Fibroblast of skin of abdomen (primary cell): Measurements from ENCODE around the gene LGR5.
"Not testable (repeated sequence)": the region's sequence is repeated elsewhere in the genome, so short reads cannot be mapped to it uniquely, and the experiment has no call there.

Experiments used
- DNase-seq: peaks from one replicate; pipeline ENCODE4 v3.0.0-alpha.2; 2013

Gene LGR5

DNA sequence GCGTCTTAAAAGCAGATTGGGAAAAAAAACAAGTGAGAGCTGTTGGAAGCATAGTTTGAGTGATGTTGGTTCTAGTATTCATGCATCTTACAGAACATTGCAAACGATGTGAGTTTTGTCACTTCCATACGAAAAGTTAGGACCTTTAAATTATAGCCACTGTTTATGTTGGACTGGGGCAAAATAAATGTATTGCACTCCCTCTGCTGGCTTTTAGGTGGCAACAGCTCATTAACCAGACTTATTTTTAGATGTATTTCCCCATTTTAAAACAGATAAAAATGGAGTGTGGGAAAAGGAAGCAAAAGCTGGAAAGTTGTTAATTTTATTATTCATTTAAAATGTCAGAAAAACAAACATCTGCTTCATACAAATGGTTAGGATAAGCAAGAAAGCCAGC, 111.9 kb downstream of the LGR5 start:
- DNase-seq: peak; percentile 23

DNA sequence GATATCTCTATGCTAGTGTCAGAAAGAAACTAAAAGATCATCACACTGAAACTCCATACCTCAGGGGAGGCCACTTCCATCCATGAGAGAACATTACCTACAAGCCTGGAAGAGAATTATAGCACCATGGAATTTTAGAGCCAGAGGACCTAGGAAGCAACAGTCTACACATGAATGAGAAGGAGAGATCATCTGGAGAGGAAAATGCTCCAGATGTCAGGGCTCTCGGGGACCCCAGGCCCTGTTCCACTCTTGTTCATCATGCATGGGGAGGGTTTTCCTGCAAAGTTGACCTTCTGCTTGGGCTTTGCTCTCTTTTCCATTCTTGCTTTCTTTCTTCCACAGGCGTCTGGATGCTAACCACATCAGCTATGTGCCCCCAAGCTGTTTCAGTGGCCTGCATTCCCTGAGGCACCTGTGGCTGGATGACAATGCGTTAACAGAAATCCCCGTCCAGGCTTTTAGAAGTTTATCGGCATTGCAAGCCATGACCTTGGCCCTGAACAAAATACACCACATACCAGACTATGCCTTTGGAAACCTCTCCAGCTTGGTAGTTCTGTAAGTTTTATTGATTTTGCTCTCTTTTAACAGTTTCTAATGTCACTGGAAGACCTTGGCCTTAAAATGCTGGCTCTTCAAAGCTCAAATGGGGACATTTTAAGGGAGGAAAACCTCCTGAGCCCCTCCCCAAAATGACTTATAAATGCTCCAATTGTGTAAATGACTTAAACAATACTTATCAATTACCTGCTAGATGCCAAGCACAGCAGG, 113.3 kb downstream of the LGR5 start:
- no peak for DNase-seq

DNA sequence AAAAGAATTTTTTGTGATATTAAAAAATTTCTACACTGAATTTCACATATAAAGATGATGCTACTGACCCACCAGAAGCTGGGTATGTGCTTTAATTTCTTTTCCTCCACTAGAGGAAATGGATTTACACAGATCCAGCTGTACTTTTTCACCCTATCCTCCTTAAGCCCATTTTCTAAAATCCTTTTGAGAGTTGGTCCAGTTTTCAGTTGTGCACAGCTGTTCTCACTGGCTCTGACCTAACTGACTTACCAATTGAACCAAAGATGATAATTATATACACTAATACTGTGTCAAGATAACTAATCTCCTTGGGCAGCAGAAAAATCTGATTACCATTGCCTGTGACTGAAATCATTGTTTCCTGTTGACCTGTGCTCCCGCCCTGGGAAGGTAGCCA, 115.6 kb downstream of the LGR5 start:
- no peak for DNase-seq

DNA sequence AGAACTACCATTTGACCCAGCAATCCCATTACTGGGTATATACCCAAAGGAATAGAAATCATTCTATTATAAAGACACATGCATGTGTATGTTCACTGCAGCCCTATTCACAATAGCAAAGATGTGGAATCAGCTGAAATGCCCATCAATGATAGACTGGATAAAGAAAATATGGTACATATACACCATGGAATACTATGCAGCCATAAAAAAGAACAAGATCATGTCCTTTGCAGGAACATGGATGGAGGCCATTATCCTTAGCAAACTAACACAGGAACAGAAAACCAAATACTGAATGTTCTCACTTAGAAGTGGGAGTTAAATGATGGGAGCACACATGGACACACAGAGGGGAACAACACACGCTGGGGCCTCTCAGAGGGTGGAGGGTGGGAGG, 116.2 kb downstream of the LGR5 start:
- DNase-seq: not testable (repeated sequence)

DNA sequence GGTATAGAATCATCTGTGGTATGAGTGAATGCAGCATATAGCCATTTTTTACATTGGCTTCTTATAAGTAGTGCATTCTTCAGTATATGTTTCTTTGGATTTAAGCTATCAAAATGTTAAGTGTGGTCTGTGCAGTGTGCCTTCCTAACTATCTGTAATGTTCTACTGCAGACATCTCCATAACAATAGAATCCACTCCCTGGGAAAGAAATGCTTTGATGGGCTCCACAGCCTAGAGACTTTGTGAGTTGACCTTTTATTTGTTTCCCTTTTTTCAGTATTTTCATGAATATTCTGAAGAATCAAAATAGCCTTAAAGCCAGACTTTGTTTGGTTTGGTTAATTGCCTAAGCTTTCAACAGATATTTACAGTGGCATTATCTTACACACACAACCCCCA, 116.8 kb downstream of the LGR5 start:
- no peak for DNase-seq

DNA sequence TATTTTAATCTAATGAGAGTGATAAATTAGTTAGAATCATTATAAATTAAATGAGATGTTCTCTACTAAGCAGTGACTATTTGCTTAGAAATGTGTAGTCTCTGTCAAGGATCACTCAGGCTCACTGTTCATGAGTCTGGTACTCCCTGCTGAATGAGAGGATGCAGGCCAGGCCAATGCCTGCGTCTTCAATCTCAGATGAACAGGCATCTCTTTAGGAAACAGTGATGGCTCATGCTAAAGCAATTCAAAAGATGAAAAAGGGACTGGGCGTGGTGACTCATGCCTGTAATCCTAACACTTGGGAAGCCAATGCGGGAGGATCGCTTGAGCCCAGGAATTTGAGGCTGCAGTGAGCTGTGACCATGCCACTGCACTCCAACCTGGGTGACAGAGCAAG, 117.3 kb downstream of the LGR5 start:
- peak; percentile 95 for DNase-seq

DNA sequence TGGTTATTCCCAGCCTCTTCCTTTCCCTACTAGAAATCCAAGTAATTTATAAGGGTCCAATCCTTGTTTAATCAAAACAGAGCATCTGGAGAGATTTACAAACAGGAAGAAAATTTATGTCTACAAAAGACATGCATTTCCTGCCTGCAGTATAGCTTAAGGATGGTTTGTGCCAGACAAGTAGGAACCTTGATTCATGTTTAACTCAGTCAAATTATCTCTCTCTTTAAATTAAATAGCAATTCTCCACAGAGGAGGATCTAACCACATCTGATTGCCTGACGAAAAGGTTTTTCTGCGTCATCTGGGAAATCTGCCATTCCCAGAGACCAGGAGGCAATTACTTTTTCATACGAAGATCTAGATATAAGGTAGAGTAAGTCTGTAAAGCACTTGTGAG, 118.8 kb downstream of the LGR5 start:
- peak; percentile 73 for DNase-seq

DNA sequence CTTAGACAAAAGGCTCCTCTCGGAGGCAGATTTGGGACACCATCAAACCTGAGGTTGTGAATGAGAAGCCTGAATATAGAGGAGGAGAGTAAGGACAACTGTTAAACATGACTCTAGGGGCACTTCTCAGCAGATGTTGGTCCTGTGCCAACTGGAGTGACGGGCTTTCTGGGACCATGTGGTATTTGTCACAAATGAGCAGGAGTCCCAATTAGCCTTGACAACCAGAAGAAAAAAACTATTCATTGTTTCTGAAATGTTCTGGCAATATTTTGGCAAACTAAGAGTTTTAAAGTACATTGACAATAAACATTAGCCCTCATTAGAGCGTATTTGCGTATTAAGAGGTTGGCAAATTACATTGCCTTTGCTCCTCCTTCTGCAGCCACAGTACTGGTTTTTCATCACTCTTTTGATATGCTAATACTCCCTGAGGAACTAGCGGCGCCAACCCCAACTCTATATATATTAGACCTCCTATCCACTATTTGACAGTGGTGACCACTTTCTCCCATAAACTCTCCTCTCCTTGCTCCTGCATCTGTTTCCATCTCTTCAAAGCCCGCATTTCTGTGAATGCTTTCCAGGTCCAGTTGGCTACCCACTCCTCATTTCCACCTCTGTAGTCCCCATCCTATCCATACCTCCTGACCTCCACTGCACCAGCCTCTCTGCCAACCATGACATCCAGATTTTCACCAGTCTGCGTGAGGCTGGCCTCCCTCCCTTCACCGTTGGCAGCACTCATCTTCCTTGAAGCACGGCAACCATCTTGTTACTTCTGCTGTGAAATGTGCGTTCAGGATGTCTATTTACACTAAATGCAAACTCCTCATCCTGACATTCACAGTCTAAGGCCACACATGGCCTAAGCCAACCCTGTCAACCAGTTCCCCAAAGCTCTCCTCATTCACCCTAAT, 123.3 kb downstream of the LGR5 start:
- no peak for DNase-seq

DNA sequence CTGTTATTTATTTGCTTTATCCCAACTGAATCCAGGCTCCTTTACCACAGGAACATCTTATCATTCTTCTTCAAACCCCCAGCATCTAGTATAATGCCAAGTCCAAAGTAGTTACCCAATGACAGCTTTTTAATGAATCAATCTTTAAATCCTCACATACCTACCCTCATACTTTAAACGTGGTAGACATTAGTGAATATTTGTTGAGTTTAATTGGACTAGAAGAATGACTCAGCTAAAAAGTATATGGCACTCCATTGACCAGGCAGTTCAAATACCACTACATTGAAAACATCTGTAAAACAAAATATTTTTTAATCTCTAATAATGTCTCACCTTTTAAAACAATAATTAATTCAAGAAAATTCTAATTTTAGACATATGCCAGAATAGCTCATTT, 125.9 kb downstream of the LGR5 start:
- DNase-seq: peak; percentile 55

DNA sequence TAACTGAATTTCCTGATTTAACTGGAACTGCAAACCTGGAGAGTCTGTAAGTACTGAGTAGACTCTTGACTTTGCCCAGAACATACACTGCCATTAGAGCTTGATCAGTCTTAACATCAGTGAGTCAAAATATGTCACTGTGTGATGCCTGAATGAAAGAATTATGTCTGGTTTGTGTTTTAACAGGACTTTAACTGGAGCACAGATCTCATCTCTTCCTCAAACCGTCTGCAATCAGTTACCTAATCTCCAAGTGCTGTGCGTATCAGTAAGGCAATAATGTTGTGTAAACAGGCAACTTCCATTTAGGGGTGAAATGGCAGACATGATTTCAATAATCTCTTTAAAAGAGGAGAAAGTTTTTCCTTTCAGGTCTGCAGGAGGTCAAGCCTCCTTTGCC, 127.1 kb downstream of the LGR5 start:
- no peak for DNase-seq

DNA sequence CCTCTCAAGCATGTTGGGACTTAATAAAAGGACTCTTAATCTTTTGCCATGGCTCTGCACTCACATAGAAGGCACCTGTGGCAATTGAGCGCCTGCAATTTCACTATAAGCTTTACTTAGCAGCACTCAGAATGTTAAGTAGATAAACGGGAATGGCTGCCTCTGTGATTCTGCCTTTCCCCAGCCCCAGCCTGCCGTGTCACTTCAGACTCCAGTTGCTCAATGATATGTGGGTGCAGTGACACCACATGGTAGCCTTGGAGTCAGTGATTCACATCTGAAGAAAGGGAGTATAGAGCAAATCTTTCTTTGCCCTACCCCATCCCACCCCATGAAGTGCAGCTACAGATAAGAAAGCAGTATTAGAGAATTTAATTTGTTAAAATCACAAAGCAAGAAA, 127.9 kb downstream of the LGR5 start:
- no peak for DNase-seq

DNA sequence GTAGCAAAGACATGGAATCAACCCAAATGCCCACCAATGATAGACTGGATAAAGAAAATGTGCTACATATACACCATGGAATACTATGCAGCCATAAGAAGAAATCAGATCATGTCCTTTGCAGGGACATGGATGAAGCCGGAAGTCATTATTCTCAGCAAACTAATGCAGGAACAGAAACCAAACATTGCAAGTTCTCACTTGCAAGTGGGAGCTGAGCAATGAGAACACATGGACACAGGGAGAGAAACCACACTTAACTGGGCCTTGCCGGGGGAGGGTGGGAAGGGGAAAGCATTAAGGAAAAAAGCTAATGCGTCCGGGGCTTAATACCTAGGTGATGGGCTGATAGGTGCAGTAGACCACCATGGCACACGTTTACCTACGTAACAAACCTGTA, 130.3 kb downstream of the LGR5 start:
- DNase-seq: not testable (repeated sequence)

DNA sequence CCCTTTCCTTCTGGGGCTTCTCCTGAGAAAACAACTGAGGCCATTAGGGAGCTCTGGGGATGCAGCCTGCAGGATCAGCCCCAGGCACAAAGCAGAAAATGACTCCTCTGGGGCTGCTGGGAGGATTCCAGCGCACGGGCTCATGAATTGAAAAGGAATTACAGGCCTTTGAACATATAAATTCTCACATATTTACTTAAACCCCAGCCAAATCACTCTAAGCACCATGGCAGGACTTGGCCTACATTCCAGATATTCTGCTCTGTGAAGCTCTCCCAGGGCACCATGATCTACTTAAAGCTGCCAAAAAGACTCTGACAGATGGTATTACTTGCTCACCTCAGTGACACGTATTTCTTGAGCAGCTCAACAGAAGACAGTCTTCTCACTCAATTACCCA, 136.9 kb downstream of the LGR5 start:
- no peak for DNase-seq

DNA sequence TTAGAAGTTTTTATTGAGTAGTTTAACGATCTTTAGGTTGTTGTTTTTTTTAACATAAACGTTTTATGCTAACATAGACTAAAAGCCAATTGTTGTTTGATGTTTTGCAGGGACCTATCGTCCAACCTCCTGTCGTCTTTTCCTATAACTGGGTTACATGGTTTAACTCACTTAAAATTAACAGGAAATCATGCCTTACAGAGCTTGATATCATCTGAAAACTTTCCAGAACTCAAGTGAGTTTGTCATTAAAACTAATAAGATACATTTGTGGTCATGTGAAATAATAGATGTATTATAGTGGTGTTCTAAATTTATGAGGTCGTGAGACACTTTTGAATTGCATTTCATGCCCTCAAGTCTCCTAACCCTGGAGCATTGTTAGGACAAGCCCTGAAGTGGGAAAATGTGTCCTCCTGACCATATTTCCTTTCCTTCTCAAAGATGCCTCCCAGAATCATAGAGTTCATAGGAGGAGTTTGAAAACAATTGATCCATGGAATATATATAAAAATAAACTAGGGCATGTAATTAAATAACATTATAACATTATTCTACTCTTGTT, 139.2 kb downstream of the LGR5 start:
- no peak for DNase-seq

DNA sequence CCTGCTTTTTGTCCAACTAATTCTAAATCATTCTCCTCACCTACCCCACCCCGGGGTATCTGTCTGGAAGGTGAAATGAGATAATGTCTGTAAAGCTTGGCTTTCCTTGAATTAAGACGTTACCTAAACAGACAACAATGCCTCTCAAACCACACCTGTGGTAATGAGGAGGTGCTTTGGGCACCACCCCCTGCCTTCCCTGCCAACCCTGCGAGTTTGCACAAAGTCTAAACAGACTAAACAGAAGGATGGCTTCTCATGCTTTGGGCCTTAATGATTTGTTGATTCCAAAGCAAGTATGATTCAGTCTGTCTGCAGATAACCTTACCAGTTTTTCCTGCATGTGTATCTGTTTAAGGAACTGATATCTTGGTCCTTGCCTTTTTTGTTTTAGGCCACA, 141.6 kb downstream of the LGR5 start:
- DNase-seq: no peak

DNA sequence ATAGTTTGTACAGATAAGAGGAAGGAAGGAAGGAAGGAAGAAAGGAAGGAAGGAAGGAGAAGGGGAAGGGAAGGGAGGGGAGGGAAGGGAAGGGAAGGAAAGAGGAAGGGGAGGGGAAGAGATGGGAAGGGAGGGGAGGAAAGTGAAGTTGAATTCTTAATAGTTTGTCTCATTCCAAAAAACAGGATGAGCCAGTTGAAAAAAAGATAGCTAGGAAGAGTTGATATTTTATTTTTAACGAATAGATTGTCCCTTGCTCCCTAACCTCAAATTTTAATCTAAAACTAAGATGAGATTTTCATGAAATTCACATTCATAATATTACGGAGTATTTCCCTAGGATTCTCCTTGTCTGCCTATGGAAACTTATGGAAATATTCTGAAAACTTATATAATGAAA, 143.3 kb downstream of the LGR5 start:
- no peak for DNase-seq

DNA sequence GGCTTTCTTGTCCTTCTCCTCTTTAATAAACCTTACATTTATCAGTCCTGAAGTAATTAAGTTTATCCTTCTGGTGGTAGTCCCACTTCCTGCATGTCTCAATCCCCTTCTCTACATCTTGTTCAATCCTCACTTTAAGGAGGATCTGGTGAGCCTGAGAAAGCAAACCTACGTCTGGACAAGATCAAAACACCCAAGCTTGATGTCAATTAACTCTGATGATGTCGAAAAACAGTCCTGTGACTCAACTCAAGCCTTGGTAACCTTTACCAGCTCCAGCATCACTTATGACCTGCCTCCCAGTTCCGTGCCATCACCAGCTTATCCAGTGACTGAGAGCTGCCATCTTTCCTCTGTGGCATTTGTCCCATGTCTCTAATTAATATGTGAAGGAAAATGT, 144.8 kb downstream of the LGR5 start:
- DNase-seq: no peak

DNA sequence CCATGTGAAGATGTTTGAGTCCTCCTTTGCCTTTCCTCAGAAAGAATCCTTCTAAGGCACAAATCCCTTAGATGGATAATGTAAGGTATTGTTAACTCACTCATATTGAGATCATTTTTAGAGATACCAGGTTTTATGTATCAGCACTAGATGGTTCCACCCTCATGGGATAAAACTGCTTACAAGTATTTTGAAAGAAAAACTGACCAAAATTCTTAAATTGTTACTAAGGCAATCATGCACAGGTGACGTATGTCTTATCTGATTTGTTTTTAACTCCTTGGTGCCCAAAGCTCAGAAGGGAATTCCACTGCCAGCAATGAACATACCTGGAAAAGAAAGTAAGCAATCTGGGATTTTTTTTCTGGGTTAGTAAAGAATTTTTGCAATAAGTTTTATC, 145.6 kb downstream of the LGR5 start:
- no peak for DNase-seq

DNA sequence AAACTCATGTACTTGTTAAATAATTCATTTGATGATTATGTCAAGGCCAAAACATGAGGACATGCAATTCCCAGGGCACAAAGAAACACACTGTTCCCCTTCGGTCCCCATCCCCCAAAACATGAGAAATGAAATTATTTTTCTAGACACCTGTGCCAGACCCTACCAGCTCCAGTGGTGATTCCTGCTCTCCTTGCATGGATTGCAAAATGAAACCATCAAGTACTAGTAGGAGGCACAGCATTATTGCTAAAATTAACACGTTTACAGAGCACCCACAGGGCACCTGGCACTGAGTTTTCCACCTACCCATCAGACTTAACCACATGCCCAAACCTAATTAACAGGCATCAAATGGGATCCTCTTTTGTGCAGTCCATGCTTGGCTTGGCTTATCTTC, 147.4 kb downstream of the LGR5 start:
- no peak for DNase-seq

DNA sequence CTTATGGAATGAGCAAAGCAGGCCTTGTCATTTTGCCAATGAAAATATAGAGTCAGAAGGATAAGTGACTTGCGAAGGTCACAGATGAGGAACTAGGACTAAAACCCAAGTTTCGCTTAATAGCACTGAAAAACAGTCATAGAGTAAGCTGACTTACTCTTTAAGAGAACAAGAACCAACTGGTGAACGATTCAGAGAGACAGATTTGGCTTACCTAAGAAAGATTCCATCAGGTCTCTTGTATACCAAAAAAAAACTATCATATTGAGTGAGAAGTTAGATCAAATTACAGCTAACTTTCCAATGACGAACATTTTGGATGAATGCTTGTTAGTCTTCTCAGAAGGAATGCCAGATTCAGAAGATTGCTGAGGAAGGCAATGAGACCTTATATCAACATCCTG, 149.9 kb downstream of the LGR5 start:
- DNase-seq: peak; percentile 8

DNA sequence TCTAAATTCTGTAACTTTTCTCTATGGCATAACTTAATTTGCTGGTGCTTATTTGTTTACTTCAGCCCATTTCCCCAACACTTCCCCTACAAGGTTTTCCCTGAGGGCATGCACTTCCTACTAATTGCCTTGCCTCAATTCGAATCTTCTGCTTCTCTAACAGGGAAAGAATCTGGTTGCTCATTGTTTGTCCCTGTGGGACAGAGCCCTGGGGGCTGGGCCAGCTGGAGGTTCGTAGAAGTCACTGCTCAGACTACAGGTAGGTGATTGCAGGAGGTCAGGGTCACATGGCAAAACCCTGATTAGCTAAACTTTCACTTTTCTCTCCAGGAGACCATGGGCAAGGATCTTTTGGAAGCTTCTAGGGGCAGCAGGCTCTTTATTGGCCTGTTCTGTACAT, 152.0 kb downstream of the LGR5 start:
- DNase-seq: no peak

DNA sequence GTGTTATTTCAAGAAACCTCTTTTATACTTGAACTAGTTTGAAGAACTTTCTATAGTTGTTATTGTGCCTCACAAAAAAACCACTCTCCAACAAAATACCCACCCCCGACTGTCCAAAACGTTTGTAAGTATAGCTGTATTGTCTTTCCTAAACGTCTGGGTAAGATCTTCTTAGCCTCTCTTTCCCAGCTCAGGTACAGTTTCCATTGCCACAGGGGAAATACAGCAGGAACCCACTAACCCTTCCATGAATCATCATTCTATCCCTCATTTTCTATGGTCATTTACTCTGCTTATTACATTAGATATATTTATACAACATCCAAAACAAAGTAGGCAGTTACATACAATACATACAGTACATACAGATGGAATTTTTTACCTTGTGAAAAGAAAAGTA, 153.2 kb downstream of the LGR5 start:
- no peak for DNase-seq

DNA sequence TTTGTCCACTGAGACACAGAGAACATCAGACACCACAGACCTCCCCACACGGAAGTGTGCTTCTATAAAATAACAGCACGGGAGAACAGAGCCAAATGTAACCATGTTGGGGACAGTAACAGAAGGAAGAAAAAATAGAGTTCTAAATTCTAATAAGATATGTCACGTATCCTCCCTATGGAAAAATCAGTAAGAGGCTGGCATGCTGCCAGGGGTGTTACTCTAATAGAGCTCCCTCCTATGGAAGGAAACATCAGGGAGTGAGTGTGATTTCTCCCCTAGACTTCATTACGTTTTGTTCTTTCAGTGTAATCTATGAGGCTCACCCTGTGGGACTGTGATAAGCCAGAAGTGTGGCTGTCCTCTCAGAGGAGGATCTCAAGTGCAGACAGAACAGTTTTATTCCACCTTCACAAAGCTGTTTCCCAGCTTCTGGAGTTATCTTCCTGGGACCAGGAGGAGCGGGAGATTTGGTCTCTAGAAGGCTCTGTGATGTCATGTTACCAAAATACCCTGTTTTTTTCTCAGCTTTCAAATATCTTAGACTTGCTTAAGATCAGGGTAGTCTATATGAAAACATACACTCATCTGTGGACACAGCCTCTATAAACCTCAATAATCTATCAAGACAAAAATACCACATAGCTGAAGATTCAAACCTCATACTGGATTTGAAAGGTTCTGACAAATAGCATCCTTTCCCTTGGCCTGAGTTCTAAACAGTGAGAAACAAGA, 154.8 kb downstream of the LGR5 start:
- no peak for DNase-seq
